ENCODE data around the gene SSH3.
"Not testable (repeated sequence)": the region's sequence is repeated elsewhere in the genome, so short reads cannot be mapped to it uniquely, and the experiment has no call there.

SSH3 gene

DNA sequence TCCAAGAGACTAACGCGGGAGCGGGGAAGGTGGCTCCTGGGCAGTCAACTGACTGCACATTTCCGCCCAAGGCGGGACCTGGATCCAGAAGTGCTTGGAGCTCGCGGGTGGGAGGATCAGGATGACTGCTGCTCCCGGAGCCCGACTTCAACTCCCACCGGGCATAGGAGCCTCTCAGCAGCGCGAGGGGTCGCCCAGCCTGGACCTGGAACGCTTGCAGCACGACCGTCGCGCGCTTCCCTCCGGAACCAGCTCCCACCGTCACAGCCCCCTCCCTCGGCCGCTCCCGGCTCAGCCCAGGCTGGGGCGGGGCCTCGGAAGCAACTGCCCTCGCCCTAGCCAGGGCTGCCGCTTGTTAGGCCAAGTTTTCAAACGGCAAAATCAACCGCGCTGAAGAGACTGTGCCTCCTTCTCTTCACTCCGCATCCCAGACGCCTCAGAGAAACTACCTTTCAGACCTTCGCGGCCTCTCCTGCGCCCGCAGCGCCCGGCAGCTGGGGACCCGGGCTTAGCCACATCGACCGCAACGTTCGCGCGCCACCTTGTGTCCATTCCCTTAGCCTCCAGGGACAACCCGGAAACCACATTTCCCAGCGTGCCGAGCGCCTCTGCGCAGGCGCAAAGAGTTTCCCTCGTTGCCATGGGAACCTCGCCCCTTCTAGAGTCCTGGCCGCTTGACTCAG, 14.0 kb downstream of the SSH3 start:
- Histone ChIP-seq H3K36me3 (ENCODE audit: control insufficient read depth, low read length) (no peaks in the 10 kb centered on the region), H3K9me2 (replicated peaks; ENCODE audit: control insufficient read depth, low read length) (no peaks in the 10 kb centered on the region), H3K27ac (ENCODE audit: low read depth, low read length) (peak overlapping the region; percentile 77), H3K4me2 (ENCODE audit: low read length) (peak overlapping the region; percentile 96), H4K20me1 (ENCODE audit: control insufficient read depth, insufficient read depth, low read depth, low read length) (no peaks in the 10 kb centered on the region), H3K4me3 (ENCODE audit: low read length) (peak overlapping the region; percentile 78), H3K4me1 (ENCODE audit: control insufficient read depth, low read length) (peaks cover 18% of the 10 kb centered on the region), H3K27me3 (ENCODE audit: control insufficient read depth, low read length) (no peaks in the 10 kb centered on the region), H3K9me3 (ENCODE audit: control insufficient read depth, insufficient read depth, low read length) (no peaks in the 10 kb centered on the region), H3F3A (ENCODE audit: control insufficient read depth, insufficient read depth) (peaks cover 5% of the 10 kb centered on the region), H3K79me2 (ENCODE audit: control insufficient read depth, low read length) (peaks cover 11% of the 10 kb centered on the region)
- TF ChIP-seq EZH2phosphoT487 (IDR thresholded peaks at IDR 0.05; ENCODE audit: borderline replicate concordance, low read length): no peak
- TF ChIP-seq, protein P1, sequence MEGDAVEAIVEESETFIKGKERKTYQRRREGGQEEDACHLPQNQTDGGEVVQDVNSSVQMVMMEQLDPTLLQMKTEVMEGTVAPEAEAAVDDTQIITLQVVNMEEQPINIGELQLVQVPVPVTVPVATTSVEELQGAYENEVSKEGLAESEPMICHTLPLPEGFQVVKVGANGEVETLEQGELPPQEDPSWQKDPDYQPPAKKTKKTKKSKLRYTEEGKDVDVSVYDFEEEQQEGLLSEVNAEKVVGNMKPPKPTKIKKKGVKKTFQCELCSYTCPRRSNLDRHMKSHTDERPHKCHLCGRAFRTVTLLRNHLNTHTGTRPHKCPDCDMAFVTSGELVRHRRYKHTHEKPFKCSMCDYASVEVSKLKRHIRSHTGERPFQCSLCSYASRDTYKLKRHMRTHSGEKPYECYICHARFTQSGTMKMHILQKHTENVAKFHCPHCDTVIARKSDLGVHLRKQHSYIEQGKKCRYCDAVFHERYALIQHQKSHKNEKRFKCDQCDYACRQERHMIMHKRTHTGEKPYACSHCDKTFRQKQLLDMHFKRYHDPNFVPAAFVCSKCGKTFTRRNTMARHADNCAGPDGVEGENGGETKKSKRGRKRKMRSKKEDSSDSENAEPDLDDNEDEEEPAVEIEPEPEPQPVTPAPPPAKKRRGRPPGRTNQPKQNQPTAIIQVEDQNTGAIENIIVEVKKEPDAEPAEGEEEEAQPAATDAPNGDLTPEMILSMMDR (IDR thresholded peaks at IDR 0.05; ENCODE audit: low read depth, low read length, poor library complexity, severe bottlenecking): peak; percentile 95

DNA sequence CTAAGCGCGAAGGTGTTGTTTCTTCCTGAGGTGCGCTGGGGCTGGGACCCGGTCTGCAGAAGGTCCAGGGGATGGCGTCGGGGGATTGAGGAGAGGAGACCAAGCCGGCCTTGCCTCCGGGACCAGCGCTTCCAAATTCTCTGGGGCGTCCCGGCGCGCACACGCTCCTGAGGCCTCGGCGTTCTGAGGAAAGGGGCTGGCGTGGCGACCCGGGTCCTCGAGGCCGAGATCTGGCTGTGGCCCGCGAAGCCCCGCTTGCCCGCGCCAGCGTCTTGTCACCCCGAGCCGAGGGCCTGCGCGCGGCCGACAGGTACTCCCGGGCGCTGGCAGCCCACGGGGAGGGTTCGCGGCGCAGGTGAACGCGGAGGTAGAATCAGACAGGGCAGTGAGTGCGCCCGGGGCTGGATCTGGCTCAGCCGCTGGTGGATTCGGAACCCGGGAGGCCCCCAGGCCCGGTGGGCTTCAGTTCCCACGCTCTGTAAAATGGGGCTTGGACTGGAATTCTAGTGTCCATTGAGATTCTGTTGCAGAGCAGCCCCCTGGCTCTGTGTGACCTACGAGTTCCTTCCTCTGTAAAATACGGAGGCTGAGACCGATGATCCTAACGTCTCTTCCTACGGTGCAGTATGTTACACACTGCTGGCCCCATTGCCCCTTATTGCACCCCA, 14.7 kb downstream of the SSH3 start:
- no peak for TF ChIP-seq EZH2phosphoT487 (IDR thresholded peaks at IDR 0.05; ENCODE audit: borderline replicate concordance, low read length)
- TF ChIP-seq, protein P1 (IDR thresholded peaks at IDR 0.05; ENCODE audit: low read depth, low read length, poor library complexity, severe bottlenecking): no peak
- Histone ChIP-seq H3K9me3 (ENCODE audit: control insufficient read depth, insufficient read depth, low read length) (no peaks in the 10 kb centered on the region), H3K27ac (ENCODE audit: low read depth, low read length) (no peak overlapping the region), H3K4me2 (ENCODE audit: low read length) (peak overlapping the region; percentile 96), H3K79me2 (ENCODE audit: control insufficient read depth, low read length) (peaks cover 11% of the 10 kb centered on the region), H3K36me3 (ENCODE audit: control insufficient read depth, low read length) (no peaks in the 10 kb centered on the region), H3K4me3 (ENCODE audit: low read length) (peak overlapping the region; percentile 78), H3K27me3 (ENCODE audit: control insufficient read depth, low read length) (no peaks in the 10 kb centered on the region), H3K4me1 (ENCODE audit: control insufficient read depth, low read length) (peaks cover 18% of the 10 kb centered on the region), H3F3A (ENCODE audit: control insufficient read depth, insufficient read depth) (peaks cover 5% of the 10 kb centered on the region), H3K9me2 (replicated peaks; ENCODE audit: control insufficient read depth, low read length) (no peaks in the 10 kb centered on the region), H4K20me1 (ENCODE audit: control insufficient read depth, insufficient read depth, low read depth, low read length) (no peaks in the 10 kb centered on the region)

DNA sequence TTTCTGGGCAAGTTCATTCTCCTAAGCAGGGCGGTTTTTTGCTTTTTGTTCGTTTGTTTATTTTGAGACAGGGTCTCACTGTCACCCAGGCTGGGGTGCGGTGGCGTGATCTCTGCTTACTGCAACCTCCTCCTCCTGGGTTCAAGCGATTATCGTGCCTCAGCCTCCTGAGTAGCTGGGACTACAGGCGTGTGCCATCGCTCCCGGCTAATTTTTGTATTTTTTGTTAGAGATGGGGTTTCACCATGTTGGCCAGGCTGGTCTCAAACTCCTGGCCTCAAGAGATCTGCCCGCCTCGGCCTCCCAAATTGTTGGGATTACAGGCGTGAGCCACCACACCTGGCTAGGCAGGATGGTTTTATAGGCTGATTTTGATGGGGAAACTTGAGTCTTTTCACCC, 15.5 kb downstream of the SSH3 start:
- H3K27ac ChIP-seq (ENCODE audit: low read depth, low read length); H4K20me1 ChIP-seq (ENCODE audit: control insufficient read depth, insufficient read depth, low read depth, low read length); H3F3A ChIP-seq (ENCODE audit: control insufficient read depth, insufficient read depth); H3K27me3 ChIP-seq (ENCODE audit: control insufficient read depth, low read length); H3K9me3 ChIP-seq (ENCODE audit: control insufficient read depth, insufficient read depth, low read length); H3K36me3 ChIP-seq (ENCODE audit: control insufficient read depth, low read length); H3K9me2 ChIP-seq (replicated peaks; ENCODE audit: control insufficient read depth, low read length): not testable (repeated sequence)
- H3K4me3 ChIP-seq (ENCODE audit: low read length): peak overlapping the region; percentile 78
- peak overlapping the region; percentile 96 for H3K4me2 ChIP-seq (ENCODE audit: low read length)
- peaks cover 11% of the 10 kb centered on the region for H3K79me2 ChIP-seq (ENCODE audit: control insufficient read depth, low read length)
- H3K4me1 ChIP-seq (ENCODE audit: control insufficient read depth, low read length): peaks cover 18% of the 10 kb centered on the region

DNA sequence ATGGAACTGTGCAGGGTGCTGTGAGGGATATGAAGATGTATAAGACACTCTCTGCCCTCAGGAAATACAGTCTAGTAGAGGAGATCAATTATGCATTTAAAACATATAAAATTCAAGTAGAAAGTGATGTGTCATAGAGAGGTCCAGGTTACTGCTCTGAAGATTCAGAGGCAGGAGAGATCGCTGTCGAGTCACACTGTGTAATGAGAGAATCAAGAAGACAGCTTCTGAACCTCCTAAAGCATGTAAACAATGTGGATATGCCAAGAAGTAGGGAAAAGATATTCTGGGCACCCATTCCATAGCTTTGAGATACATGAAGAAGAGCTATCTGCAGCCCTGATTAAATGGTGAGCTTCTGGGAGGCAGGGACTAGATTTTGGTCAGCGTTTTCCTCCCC, 16.7 kb downstream of the SSH3 start:
- Histone ChIP-seq H3K36me3 (ENCODE audit: control insufficient read depth, low read length) (no peaks in the 10 kb centered on the region), H3K4me3 (ENCODE audit: low read length) (no peak overlapping the region), H3K4me1 (ENCODE audit: control insufficient read depth, low read length) (peaks cover 18% of the 10 kb centered on the region), H3K9me2 (replicated peaks; ENCODE audit: control insufficient read depth, low read length) (no peaks in the 10 kb centered on the region), H3F3A (ENCODE audit: control insufficient read depth, insufficient read depth) (peaks cover 3% of the 10 kb centered on the region), H3K4me2 (ENCODE audit: low read length) (no peak overlapping the region), H3K9me3 (ENCODE audit: control insufficient read depth, insufficient read depth, low read length) (no peaks in the 10 kb centered on the region), H3K79me2 (ENCODE audit: control insufficient read depth, low read length) (peaks cover 11% of the 10 kb centered on the region), H4K20me1 (ENCODE audit: control insufficient read depth, insufficient read depth, low read depth, low read length) (no peaks in the 10 kb centered on the region), H3K27me3 (ENCODE audit: control insufficient read depth, low read length) (no peaks in the 10 kb centered on the region), H3K27ac (ENCODE audit: low read depth, low read length) (no peak overlapping the region)
- no peak for TF ChIP-seq EZH2phosphoT487 (IDR thresholded peaks at IDR 0.05; ENCODE audit: borderline replicate concordance, low read length)
- TF ChIP-seq, protein P1 (IDR thresholded peaks at IDR 0.05; ENCODE audit: low read depth, low read length, poor library complexity, severe bottlenecking): no peak

All from DOHH2 (cell line).